Left lung (tissue), 10 donors: Measurements from ENCODE around the gene CHURC1. TPM values are rescaled to one million over a fixed set of nuclear protein-coding genes. Genes with fewer than 3 reads are reported as not detected.

Experiments
- ATAC-seq: fragments of 200-7000 bp; cut with Tn5 transposase; one replicate; pipeline ENCODE4 v1.9.1; 2020; ENCODE audit warnings: moderate library complexity
- DNase-seq, 4 donors: peaks; one replicate each; pipeline ENCODE4 v3.0.0-alpha.2; 2013 to 2020
- H3K27ac ChIP-seq, 2 donors: fragments of 200-600 bp; sonication (generic) in 1 of 2; one replicate each; pipeline versions ENCODE4 v1.5.0 to v1.8.0; 2020 to 2021
- H3K27me3 ChIP-seq, 2 donors: fragments of 200-600 bp; sonication (generic) in 1 of 2; one replicate each; pipeline versions ENCODE4 v1.5.0 to v1.8.0; 2020 to 2021
- H3K36me3 ChIP-seq, 2 donors: fragments of 200-600 bp; sonication (generic) in 1 of 2; one replicate each; pipeline versions ENCODE4 v1.5.0 to v1.8.0; 2020 to 2021
- H3K4me1 ChIP-seq, 2 donors: fragments of 200-600 bp; one replicate each; pipeline ENCODE4 v1.8.0; 2021
- H3K4me3 ChIP-seq, 2 donors: fragments of 200-600 bp; sonication (generic) in 1 of 2; one replicate each; pipeline versions ENCODE4 v1.5.0 to v1.8.0; 2020 to 2021; ENCODE audit warnings: mild to moderate bottlenecking in 1 of 2
- H3K9me3 ChIP-seq, 2 donors: fragments of 200-600 bp; sonication (generic) in 1 of 2; one replicate each; pipeline versions ENCODE4 v1.5.0 to v1.8.0; 2020 to 2021
- CTCF ChIP-seq, 2 donors: fragments of 200-600 bp; sonication (generic) in 1 of 2; IDR thresholded peaks; one replicate each; pipeline versions ENCODE4 v1.5.0 to v1.8.0; 2021; ENCODE audit warnings: antibody characterized with exemption in 2 of 2
- intact Hi-C, 2 donors: fragments of 100-400 bp; cut with DNase I; formaldehyde crosslinking; loops; one replicate each; pipeline versions ENCODE4 v1.11.2 to v1.14.2; 2022
- polyA plus RNA-seq, 6 donors: library from polyadenylated mRNA; unstranded; fragments of 120-200 nt; gene quantifications; one replicate each; pipeline ENCODE4 v1.2.1, GENCODE V29; 2013; ENCODE audit not compliant: insufficient read length in 6 of 6
- total RNA-seq, 2 donors: library from RNA; stranded (reverse); fragmentation: NEBNext Ultra II Directional; extraction: Animal tissue kit (Norgen Biotek cat#: 25700); gene quantifications; one replicate each; pipeline ENCODE4 v1.2.1, GENCODE V29; 2021
- donor health status: DM: no; HTN: yes; CAD: no.
- donor health status: DM: no; HTN: no; CAD: no.

CHURC1 gene
- total and polyA plus RNA-seq, 8 donors: 46.8 to 70.2 (median 58.9) TPM

- no peaks in the 10 kb centered on the region for H3K9me3 ChIP-seq
- intact Hi-C loops: no loop called here
Observed at GRCh38 chr14:64940336-64940910, 26.2 kb downstream of the CHURC1 start.

GRCh38 chr14:64942531-64943111 is 28.4 kb downstream of the CHURC1 start, which contains the start of gene GPX2:
GPX2 (minus strand) TSS chr14:64942745; CDS start chr14:64942726, 19 bp downstream.
- DNase-seq (no peak), ATAC-seq (peak; percentile 73)
- peaks cover 0 to 24% of the 10 kb centered on the region in 2 donors for H3K4me1 ChIP-seq
- no peak within 1 kb of the TSS for H3K27ac ChIP-seq
- no peaks in the 10 kb centered on the region for H3K27me3 ChIP-seq
- no peaks in the 10 kb centered on the region for H3K9me3 ChIP-seq
- peaks cover 0 to 48% of the 10 kb centered on the region in 2 donors for H3K36me3 ChIP-seq
- TF ChIP-seq CTCF (IDR thresholded peaks at IDR 0.05): no peak
- intact Hi-C loops: no loop called here
- H3K4me3 ChIP-seq: no peak within 1 kb of the TSS

More at GRCh38 chr14:64940336-64940910, 26.2 kb downstream of the CHURC1 start:
- peaks cover 0 to 30% of the 10 kb centered on the region in 2 donors for H3K36me3 ChIP-seq
- DNase-seq: no peak
- no peaks in the 10 kb centered on the region for H3K27me3 ChIP-seq
- H3K27ac ChIP-seq: no peak overlapping the region
- ATAC-seq: no peak
- no peak overlapping the region for H3K4me3 ChIP-seq
- H3K4me1 ChIP-seq: peaks cover 0 to 8% of the 10 kb centered on the region in 2 donors
- TF ChIP-seq CTCF (IDR thresholded peaks at IDR 0.05): no peak

- TF ChIP-seq CTCF (IDR thresholded peaks at IDR 0.05): no peak
- Histone ChIP-seq H3K4me1 (peaks cover 0 to 24% of the 10 kb centered on the region in 2 donors), H3K36me3 (peaks cover 0 to 54% of the 10 kb centered on the region in 2 donors), H3K27me3 (no peaks in the 10 kb centered on the region), H3K9me3 (no peaks in the 10 kb centered on the region), H3K27ac (no peak overlapping the region), H3K4me3 (no peak overlapping the region)
- DNase-seq: no peak
- intact Hi-C loops: no loop called here
- no peak for ATAC-seq
Observed at GRCh38 chr14:64943556-64943955, 29.3 kb downstream of the CHURC1 start.

- ATAC-seq: no peak
- Histone ChIP-seq H3K36me3 (peaks cover 0 to 54% of the 10 kb centered on the region in 2 donors), H3K27ac (no peak overlapping the region), H3K4me1 (peaks cover 0 to 24% of the 10 kb centered on the region in 2 donors), H3K9me3 (no peaks in the 10 kb centered on the region), H3K4me3 (no peak overlapping the region), H3K27me3 (no peaks in the 10 kb centered on the region)
- no peak for DNase-seq
- intact Hi-C loops: no loop called here
- TF ChIP-seq CTCF (IDR thresholded peaks at IDR 0.05): no peak
Observed at GRCh38 chr14:64944041-64944440, 29.8 kb downstream of the CHURC1 start.

GRCh38 chr14:64944861-64945260 is 30.6 kb downstream of the CHURC1 start:
- Histone ChIP-seq H3K27ac (no peak overlapping the region), H3K4me1 (peaks cover 0 to 24% of the 10 kb centered on the region in 2 donors), H3K4me3 (no peak overlapping the region), H3K9me3 (no peaks in the 10 kb centered on the region), H3K36me3 (peaks cover 0 to 56% of the 10 kb centered on the region in 2 donors), H3K27me3 (no peaks in the 10 kb centered on the region)
- DNase-seq (no peak), ATAC-seq (no peak)
- no peak for TF ChIP-seq CTCF (IDR thresholded peaks at IDR 0.05)
- intact Hi-C loops: no loop called here
